GM21529 (cell line): Measurements from ENCODE around the gene ITGB4.

Experiments used
- ATAC-seq: cut with Tn5 transposase; IDR thresholded peaks from one replicate; pipeline ENCODE4 v1.9.1; 2021; ENCODE audit not compliant: unreplicated experiment

ITGB4 gene

DNA sequence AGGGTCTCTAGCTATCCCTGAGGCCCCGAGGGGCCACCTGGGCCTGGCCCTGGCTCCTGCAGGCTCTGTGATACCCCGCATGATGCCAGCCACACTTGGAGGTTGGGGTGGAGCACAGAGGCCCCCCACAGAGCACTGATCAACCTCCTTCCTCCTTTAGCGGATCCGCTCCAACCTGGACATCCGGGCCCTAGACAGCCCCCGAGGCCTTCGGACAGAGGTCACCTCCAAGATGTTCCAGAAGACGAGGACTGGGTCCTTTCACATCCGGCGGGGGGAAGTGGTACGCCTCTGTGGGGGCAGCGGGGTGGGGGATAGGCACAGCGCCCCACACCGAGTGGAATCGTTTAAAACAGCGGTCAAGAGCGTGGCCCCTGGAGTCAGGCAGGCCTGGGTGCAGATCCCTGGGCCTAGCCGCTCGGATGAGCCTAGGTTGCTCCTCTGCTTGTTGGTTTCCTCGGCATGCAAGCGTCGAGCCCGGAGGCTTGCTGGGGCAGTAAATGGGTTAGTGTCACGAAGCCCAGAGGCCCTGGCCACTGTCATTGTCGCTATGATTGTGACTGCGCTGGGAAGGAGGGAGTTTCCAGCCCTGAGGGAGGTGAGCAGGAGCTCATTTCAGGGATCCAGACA is 9.9 kb downstream of the ITGB4 start:
- ATAC-seq, result no peak

GRCh38 chr17:75731716-75732498 is 10.6 kb downstream of the ITGB4 start:
- no peak for ATAC-seq

- no peak for ATAC-seq
Observed at GRCh38 chr17:75733471-75733870, 12.2 kb downstream of the ITGB4 start.

DNA sequence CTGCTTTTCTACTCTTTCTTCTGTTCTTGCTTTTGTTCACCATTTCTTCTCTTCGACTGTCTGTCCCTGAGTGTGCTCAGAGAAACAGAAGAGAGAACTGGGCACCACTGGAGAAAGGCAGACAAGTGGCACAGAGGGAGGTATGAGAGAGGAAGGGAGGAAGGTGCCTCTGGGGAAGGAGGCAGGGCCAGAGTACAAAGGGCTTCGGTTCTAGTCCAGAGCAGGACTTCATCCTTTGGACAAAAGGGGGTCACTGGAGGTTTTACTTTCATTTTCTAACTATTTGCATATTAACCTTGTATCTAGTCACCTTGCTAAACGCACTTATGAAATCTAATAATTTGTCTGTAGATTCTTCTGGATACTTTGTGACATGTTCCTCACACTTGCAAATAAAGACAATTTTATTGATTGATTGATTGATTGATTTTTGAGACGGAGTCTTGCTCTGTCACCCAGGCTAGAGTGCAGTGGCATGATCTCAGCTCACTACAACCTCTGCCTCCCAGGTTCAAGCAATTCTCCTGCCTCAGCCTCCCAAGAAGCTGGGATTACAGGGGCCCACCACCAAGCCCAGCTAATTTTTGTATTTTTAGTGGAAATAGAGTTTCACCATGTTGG is 13.5 kb downstream of the ITGB4 start:
- ATAC-seq, result no peak

GRCh38 chr17:75736173-75736835 is 15.0 kb downstream of the ITGB4 start:
- no peak for ATAC-seq

DNA sequence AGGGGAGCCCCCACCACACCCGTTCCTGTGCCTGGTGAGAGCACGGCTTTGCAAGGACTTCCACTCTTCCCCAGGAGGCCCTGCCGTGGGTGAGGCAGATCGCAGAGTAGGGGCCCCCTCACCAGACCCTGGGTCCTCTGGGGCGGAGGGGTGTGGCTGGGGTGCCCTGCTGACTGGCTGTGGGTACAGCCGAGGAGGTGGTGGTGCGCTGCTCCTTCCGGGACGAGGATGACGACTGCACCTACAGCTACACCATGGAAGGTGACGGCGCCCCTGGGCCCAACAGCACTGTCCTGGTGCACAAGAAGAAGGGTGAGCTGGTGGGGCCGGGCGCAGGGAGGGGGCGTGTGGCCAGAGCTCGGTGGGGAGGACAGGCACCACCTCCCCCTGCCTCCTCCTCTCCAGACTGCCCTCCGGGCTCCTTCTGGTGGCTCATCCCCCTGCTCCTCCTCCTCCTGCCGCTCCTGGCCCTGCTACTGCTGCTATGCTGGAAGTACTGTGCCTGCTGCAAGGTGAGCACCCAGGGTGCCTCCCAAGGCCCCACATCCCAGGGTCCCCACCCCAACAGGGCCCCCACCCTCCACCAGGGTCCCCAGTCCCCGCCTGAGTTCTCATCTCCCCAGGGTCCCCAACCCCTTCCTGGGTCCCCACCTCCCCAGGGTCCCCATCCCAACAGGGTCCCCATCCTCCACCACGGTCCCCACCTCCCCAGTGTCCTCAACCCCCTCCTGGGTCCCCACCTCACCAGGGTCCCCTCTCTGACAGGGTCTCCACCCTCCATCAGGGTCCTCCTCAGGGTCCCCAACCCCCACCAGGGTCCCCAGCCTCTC is 16.1 kb downstream of the ITGB4 start:
- ATAC-seq, result no peak

DNA sequence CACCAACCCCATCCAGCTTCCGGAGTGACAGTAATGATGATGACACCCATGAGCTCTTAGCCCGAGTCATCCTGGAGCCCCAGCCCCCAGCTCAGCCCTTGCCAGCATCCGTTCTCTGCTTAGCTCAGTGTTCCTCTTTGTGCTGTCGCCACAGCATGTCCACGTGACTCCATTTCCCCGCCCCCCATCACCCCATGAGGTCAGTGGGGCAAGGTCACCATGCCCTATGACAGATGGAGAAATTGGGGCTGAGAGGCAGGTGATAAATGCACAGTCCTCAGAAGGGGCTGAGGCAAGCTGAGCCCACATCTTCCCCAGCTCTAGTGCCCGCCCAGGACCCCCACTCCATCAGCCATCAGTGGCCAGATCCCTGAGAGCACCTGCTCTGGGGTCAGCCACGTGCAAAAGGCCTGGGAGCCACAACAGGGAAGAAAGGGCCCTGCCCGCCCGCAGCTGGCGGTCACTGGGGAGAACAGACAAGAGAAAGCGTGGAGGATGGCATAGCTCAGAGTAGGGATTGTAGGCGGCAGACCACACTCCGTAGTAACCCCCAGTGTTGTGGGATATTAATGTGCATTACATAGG is 17.1 kb downstream of the ITGB4 start:
- ATAC-seq, result no peak

DNA sequence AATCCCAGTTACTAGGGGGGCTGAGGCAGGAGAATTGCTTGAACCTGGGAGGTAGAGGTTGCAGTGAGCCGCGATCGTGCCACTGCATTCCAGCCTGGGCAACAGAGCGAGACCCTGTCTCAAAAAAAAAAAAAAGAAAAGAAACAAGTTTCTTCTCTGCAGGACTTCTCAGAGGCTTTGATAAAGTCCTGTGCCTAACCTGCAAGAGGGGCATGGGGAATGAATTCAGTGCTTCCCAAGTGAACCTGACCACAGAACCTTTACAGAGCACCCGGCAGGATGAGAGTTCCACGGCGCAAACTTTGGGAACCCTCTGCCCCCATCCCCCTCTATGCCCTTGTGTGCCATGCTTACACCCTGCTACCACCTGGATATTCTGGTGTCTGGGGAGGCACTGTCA is 17.9 kb downstream of the ITGB4 start:
- no peak for ATAC-seq

DNA sequence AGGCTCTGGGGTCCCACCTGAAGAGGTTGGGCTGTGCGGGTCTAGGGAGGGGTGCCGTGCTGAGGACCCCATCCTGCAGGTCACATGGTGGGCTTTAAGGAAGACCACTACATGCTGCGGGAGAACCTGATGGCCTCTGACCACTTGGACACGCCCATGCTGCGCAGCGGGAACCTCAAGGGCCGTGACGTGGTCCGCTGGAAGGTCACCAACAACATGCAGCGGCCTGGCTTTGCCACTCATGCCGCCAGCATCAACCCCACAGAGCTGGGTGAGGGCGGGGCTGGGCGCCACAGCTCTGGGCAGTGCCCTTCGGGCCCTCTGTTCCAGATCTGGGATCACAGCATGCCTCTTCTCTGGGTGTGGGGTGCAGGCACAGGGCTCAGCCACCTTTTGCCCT is 18.5 kb downstream of the ITGB4 start:
- no peak for ATAC-seq

- ATAC-seq, result no peak
Observed at GRCh38 chr17:75740215-75740614, 19.0 kb downstream of the ITGB4 start.

- no peak for ATAC-seq
Observed at GRCh38 chr17:75740631-75741077, 19.4 kb downstream of the ITGB4 start.

GRCh38 chr17:75742337-75742736 is 21.1 kb downstream of the ITGB4 start:
- no peak for ATAC-seq

DNA sequence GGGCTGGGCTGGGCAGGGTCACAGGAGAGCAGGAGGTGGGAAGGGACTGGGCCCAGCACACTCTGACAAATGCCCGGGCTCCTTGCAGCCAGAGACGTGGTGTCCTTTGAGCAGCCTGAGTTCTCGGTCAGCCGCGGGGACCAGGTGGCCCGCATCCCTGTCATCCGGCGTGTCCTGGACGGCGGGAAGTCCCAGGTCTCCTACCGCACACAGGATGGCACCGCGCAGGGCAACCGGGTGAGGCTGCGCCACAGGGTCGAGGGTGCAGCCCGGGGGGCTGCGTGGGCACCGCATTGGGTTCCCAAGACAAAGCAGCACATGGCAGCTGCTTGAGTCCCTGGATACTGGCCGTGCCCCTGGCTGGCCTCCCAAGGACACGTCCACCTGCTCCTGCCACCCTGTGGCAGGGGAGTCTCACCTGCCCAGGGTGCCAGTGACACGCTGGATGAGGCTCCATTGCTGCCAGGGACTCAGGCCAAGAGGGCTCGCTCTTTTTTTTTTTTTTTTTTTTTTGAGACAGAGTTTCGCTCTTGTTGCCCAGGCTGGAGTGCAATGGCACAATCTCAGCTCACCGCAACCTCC is 22.5 kb downstream of the ITGB4 start:
- no peak for ATAC-seq

GRCh38 chr17:75748706-75749105 is 27.4 kb downstream of the ITGB4 start:
- no peak for ATAC-seq

DNA sequence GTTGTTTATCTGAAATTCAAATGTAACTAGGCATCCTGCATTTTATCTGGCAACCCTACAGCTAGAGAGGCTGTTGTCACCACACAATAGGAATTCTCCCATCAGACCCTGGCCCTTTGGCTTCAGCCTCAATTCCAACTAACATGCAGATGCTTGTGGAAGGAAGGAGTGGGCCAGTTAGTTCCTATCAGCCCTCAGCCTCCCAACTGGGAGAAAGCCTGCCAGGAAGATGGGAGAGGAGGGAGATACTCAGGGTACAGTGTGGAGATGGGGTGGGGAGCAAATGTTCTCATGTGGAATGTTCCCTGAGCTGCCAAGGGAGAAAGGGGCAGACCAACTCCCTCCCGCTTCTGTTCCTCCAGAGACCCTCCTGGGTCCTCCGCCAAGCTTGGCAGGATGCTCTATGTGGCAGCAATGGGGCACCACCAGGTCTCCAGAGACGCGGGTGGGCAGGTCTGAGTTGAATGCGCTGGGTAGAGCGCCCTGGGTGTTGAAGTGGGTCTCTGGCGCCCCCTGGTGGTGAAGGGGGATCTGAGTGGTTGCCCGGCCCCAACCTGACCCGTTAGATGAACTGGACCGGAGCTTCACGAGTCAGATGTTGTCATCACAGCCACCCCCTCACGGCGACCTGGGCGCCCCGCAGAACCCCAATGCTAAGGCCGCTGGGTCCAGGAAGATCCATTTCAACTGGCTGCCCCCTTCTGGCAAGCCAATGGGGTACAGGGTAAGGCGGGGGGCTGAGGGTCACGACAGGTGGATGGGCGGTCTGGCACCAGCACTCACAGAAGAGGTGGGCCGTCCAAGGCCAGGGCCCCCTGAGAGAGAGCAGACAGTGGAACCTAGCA is 28.5 kb downstream of the ITGB4 start:
- ATAC-seq, result peak; percentile 45

DNA sequence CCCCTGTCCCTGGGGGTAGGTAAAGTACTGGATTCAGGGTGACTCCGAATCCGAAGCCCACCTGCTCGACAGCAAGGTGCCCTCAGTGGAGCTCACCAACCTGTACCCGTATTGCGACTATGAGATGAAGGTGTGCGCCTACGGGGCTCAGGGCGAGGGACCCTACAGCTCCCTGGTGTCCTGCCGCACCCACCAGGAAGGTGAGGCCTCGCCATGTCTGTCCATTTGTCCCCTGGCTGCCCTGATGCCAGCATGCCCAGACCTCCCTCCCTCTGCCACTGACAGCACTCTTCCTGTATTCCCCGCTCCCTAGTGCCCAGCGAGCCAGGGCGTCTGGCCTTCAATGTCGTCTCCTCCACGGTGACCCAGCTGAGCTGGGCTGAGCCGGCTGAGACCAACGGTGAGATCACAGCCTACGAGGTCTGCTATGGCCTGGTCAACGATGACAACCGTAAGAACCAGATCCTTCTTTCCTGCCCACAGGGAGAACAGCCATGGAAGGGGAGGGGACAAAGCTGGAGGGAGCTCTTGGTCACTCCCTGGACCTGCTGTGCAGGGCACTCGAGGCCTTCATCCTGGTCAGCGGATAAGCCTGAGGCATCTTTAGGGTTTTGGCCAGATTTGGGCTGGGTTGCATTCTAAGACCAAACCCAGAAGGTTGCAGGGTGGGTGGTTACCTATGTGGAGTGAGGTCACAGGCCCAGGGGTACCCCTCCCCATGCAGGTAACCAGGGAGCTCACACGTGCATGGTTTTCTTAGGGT is 29.6 kb downstream of the ITGB4 start:
- ATAC-seq, result no peak

DNA sequence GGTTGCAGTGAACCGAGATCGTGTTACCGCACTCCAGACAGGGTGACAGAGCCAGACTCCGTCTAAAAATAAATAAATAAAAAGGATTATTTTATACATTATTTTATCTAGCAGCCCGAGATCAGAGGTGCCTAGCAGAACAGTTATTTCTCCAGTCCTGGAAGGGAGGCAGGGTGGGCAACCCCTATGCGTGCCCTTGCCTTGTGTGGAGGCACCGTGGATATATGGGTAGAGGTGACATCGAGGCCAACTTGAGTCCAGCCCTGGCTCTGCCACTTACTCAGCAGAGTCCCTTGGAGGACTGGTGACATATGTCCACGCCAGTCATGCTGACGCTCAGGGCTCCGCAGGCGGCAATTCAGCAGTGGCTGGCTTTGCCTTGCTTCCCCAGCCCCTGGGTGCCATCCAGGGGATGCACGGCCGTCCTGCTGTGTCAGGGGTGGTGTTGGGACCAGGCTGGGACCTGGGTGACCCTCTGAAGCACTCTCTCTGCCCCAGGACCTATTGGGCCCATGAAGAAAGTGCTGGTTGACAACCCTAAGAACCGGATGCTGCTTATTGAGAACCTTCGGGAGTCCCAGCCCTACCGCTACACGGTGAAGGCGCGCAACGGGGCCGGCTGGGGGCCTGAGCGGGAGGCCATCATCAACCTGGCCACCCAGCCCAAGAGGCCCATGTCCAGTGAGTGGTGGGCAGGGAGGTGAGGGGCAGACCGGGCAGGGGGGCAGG is 30.6 kb downstream of the ITGB4 start:
- ATAC-seq, result no peak

GRCh38 chr17:75752405-75752709 is 31.1 kb downstream of the ITGB4 start:
- no peak for ATAC-seq
